Stimulated activated CD8-positive, alpha-beta memory T cell treated with anti-CD3 and anti-CD28 coated beads, Interleukin-15, amount 100 ng/mL, for 4 hours (primary cell): ENCODE measurements around the gene PTRHD1.

Experiments
- DNase-seq, 2 donors: peaks; one replicate each; pipeline ENCODE4 v3.0.0-alpha.2; 2020; ENCODE audit warnings: low read depth in 2 of 2

PTRHD1 gene

GRCh38 chr2:24830351-24830750 is 37.2 kb upstream of the PTRHD1 start:
- DNase-seq: no peak

DNA sequence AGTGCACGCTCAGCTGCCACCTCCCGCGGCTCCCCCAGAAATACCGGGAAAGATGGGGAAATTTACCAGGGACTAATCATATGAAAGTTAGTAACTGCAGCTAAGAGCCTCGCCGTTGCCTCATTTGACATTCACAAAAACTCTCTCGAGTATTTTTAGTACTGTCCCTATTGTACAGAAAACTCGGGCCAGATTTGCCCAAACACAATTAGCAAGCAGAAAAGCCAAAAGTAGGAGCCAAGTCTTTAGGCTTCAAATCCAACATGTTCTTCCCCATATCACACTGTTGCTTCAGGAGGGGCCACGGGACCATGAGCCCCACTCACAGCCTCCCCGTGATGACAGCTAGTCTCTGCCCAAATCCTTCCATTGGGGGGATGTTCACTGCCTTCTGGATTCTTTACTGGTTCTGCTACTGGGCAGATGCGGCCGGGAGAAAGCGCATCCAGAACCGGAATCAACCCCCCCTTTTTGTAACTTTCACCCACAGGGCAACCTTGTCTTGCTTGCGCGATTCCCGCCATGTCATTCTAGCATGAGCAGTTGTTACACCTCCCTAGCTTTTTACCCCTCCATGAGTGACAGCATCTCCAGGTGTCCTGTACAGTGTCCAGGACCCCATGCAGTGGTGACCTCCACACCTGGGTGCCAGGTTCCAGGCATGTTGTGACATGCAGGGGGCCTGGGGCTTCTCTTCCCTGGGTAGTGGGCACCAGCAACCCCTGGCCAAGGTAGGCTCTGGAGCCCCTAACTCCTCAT is 35.2 kb upstream of the PTRHD1 start:
- DNase-seq: no peak

- DNase-seq: peak; percentile 33 to 55
Observed at GRCh38 chr2:24827321-24828237, 34.4 kb upstream of the PTRHD1 start.

GRCh38 chr2:24826773-24827145 is 33.6 kb upstream of the PTRHD1 start:
- no peak for DNase-seq

GRCh38 chr2:24825883-24826772 is 32.9 kb upstream of the PTRHD1 start:
- DNase-seq: no peak

DNA sequence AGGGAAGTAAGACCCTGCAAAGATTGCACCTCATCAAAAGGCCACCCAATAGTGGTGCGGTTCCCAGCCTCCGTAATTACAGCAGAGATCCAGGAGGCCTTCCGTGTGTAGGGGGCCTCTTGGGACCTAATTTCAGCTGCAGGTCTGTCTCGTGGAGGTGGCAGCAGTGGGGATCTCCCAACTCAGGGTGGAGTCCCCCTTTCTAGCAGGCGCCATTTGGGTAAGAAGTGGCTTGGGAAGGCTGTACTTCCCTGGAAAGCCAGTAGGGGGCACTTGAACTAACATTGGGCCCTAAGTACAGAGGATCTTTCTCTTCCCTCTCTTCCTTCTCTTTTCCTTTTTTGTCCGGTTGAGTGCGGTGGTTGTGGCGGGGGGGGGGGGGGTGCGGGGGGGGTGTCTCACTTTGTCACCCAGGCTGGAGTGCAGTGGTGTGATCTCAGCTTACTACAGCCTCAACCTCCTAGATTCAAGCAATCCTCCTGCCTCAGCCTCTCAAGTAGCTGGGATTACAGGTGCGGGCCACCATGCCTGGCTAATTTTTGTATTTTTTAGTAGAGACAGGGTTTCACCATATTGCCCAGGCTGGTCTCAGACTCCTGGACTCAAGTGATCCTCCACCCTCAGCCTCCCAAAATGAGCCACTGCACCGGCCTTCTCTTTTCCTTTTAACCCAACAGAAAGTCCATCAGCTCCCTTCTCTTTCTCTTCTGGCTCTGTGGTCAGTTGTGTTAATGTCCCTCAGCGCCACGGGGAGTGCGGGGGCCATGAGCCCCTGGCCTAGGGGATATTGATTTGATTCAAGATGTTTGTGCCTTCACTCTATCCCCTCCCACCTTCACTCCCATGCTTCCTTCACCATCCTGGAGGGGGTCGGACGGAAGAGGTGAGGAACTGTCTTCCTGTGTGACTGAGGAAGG is 32.0 kb upstream of the PTRHD1 start:
- no peak for DNase-seq

DNA sequence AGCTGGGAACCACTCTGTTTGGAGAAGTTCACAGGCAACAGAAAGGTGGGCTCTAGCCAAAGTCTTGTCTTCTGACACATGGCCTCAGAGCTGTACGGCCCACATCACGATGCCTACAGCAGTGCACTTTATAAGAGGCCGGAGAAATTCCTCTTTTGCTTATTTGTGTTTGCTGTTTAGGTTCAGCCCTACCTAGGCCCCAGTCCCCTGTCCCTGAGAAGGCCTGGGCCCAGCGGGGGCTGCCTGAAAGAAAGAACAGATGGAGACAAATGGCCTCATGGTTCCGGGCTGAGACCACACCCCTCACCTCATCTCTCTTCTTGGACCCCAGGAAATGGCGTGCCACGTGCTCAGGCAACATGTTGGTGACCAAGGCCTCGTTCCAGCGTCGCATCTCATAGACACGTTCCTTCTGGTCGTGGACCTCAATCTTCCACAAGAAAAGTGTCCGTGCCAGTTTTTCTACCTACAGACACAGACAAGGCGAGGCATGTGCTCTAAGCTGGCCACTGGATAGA is 30.9 kb upstream of the PTRHD1 start:
- no peak for DNase-seq

DNA sequence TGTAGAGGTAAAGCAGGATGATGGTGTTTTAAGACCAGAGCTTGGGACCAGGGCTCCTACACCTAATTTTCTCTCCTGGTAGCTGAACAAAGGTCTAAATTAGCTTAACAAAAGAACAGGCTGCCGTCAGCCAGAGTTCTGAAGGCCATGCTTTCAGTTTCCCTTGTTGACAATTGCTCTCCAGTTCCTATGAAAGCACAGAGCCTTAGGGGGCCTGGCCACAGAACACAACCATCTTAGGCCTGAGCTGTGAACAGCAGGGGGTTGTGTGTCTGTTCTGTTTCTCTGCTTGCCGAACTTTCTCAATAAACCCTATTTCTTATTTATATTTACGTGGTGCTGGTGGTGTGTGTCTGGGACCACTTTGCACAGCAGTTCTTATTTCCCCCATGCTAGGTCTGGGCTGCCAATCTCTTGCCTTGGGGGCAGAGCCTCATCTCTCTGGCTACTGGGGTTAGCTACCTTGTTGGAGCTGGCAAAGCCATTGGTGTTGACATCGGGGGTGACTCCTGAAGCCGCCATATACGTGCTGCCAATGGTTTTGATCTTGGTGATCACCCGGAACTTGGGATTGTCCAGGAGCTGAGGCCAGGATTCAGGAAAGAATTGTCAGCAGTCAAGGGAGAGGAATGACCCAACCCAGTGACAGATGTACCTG is 29.0 kb upstream of the PTRHD1 start:
- DNase-seq: no peak

DNA sequence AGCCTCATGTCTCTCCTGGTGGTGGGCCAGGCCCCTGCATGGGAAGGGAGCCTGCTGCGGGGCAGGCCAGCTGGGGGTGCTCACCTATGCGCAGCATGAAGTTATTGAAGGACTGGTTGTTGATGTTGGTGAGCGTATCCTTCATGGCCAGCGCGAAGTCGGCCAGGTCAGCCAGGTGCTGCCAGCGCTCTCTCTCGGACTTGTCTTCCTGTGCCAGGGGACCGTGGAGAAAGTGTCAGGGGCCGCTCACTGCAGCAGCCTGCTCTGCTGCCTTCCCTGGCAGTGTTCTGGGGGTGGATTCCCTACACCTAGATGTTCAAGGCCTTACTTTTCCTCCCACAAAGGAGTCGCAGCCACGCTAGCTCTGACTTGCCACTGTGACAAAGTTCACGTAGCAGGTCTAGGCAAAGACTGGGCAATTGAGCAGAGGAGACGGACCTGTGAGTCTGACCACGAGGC is 28.3 kb upstream of the PTRHD1 start:
- no peak for DNase-seq

DNA sequence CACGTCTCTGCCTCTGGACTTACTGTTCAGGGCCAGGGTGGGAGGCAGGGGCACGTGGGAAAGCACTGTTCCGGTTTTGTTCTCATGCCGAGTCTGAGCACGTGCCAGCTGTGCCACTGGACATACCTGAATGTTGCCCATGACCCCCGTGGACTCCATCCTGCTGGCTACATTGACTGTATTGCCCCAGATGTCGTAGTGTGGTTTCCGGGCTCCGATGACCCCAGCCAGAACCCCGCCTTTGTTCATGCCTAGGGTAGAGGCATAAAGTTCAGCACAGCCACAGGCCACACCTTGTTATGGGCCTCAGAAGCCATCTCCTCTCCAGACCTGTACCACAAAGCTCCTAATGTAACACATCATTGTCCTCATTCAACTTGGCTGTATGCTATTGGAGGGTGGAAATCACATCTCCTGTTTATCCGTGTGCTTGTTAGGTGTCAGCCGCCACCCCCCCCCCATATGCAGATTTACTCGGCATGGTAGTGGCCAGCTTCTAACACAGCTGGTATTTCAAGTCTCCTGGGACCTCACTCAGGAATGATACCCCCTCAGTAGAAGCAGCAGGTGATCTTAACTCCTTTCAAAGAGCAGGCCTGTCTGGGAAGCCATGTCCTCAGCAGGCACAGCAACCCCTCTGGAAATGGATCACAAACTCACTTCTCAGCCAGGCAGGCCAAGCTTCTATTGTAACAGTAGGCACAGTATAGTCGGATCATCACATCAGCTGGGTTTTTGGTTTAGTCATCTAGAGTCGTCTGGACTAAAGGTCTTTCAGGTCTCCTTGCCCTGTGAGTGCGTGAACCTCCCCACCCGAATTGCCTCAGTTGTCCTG is 27.6 kb upstream of the PTRHD1 start:
- DNase-seq: no peak

GRCh38 chr2:24820175-24820513 is 27.0 kb upstream of the PTRHD1 start:
- no peak for DNase-seq

DNA sequence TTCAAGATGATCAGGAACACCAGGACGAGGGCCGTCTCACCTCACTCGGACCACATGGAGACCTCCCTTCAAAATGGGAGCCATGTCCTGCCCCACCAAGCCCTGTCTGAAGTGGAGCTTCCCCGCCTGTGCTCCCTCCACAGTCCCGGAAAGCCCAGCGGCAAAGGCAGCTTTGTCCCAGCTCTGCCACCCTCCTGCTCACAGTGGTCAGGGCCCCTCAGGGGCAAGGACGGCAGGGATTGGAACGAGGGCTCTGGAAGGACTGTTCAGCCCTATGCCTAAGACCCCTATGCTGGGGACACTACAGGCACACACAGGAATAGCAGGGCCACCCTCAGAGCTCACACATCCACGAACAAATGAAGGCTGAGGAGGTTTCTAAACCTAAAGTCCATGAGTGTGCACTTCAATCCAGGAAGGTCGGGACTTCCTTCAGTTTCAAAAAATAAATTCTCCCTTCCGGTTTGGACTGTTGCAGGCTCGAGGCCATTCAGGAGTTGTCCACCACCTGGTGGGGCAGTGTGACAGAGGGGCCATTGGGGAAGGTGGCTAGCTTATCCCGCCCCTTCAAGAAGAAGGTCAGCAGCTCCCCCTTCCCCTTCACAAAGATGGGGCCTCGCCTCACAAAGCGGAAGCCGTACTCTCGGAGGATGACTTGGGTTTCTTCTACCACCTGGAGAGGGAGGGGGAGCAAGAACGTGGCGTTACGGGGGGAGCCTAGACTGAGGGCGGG is 26.4 kb upstream of the PTRHD1 start:
- no peak for DNase-seq

- DNase-seq: no peak
Observed at GRCh38 chr2:24818721-24819167, 25.6 kb upstream of the PTRHD1 start.

DNA sequence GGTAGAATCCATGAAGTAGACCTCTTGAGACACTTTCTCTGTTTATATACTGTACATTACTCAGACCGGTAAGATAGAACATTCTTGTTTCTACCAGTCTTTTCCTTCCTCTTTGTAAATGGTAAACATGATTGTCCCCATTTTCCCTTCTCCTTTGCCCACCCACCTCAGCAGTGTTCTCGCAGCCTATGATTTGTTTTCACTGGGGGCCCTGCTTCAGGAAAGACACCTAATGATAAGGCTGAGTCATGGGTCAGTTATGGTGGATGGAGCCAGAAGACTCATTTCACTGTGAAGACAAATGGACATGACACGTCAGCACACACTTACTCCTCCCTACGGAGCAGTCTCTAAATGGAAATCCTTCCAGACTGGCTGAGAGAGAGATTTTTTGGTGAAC is 23.7 kb upstream of the PTRHD1 start:
- DNase-seq: no peak

DNA sequence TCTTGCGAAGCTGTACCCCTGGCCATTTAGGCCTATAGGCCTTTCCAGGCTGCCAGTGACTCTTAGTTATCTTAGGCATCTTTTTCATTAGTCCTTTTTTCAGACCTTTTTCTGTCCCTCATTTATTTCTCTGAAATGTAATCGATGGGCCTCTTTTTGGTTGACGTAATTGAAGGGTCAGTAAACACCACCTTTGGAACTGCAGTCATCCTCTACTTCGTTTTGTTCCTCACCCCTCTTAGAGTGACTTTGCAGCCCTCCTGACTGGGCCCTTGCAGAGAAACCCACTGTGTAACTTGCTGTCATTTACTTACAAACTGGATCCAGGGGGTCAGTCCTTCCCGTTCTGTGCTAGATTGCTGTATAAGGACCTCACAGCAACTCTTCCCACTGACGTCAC is 23.2 kb upstream of the PTRHD1 start:
- DNase-seq: no peak

DNA sequence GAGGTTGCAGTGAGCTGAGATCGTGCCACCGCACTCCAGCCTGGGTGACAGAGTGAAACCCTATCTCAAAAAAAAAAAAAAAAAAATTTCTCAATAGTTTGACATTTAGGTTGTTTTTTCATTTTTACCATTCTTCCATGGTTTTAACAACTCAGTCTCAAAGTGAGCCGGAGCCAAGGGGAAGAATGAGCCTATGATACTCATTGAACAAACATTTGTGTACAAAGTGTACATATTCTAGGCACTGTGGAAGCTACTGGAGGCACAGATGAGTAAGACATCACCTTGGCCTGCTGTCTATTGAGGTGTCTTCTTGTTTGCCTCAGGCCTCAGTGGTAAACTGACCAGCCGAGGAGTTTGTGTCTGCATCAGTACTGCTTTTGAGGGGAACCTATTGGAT is 22.0 kb upstream of the PTRHD1 start:
- DNase-seq: no peak

DNA sequence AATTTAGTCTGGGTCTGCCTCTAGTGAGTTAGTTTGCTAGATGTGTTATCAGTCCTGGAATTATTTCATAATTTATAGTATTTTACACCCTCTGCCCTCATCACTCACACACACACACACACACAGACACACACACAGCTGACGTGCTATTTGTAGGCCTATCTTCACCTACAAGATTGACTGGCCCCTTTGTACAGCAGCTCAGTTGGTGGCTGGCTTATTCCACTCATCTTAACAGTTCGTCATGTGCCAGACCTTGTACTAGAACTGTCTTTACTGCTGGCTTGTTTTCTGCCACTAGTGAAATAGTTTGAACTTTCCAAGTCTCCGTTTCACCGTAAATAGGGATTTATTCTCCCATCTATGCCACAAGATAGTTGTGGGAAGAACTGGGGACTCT is 21.3 kb upstream of the PTRHD1 start:
- DNase-seq: no peak

GRCh38 chr2:24813691-24814137 is 20.5 kb upstream of the PTRHD1 start:
- DNase-seq: no peak
